ENCODE measurements around the gene ALKBH3.

Gene ALKBH3

GRCh38 chr11:43880640-43881159 is at the start of gene ALKBH3:
Gene ALKBH3 (plus strand): TSS chr11:43880831. CDS start chr11:43882653, 1,822 bp downstream.
- Mint-ChIP-seq H3K27me3 (peaks cover 26% of the 10 kb centered on the region), H3K4me3 (peak within 1 kb of the TSS; percentile 88), H3K4me1 (ENCODE audit: low read depth) (peaks cover 14% of the 10 kb centered on the region), H3K9me3 (peaks cover 8% of the 10 kb centered on the region), H3K27ac (peak within 1 kb of the TSS; percentile 88), H3K36me3 (ENCODE audit: low read depth) (peaks cover 46% of the 10 kb centered on the region)
- intact Hi-C loops (cut with micrococcal nuclease), result loop anchor here (1.0 to 5.0 kb wide), 4 partner anchors 93 to 236 kb away; partner anchors contain the start of genes ACCS and HSD17B12

- Mint-ChIP-seq H3K27ac (no peak overlapping the region), H3K27me3 (no peaks in the 10 kb centered on the region), H3K4me1 (ENCODE audit: low read depth) (peaks cover 16% of the 10 kb centered on the region), H3K36me3 (ENCODE audit: low read depth) (peaks cover 26% of the 10 kb centered on the region), H3K9me3 (no peaks in the 10 kb centered on the region), H3K4me3 (no peak overlapping the region)
- intact Hi-C loops (cut with micrococcal nuclease), result no loop called here
Measured at GRCh38 chr11:43830928-43831440, 49.6 kb upstream of the ALKBH3 start.

GRCh38 chr11:43832536-43832935 is 48.1 kb upstream of the ALKBH3 start:
- no peaks in the 10 kb centered on the region for H3K27me3 Mint-ChIP-seq
- H3K27ac Mint-ChIP-seq, result no peak overlapping the region
- H3K4me1 Mint-ChIP-seq (ENCODE audit: low read depth), result peaks cover 16% of the 10 kb centered on the region
- no peaks in the 10 kb centered on the region for H3K9me3 Mint-ChIP-seq
- intact Hi-C loops (cut with micrococcal nuclease), result no loop called here
- no peak overlapping the region for H3K4me3 Mint-ChIP-seq
- H3K36me3 Mint-ChIP-seq (ENCODE audit: low read depth), result peaks cover 33% of the 10 kb centered on the region

- Mint-ChIP-seq H3K9me3 (no peaks in the 10 kb centered on the region), H3K27ac (no peak overlapping the region), H3K36me3 (ENCODE audit: low read depth) (peaks cover 45% of the 10 kb centered on the region), H3K4me1 (ENCODE audit: low read depth) (peaks cover 16% of the 10 kb centered on the region), H3K27me3 (no peaks in the 10 kb centered on the region), H3K4me3 (no peak overlapping the region)
- intact Hi-C loops (cut with micrococcal nuclease), result no loop called here
Measured at GRCh38 chr11:43833657-43834073, 47.0 kb upstream of the ALKBH3 start.

GRCh38 chr11:43834286-43834685 is 46.3 kb upstream of the ALKBH3 start:
- H3K4me3 Mint-ChIP-seq, result no peak overlapping the region
- H3K27me3 Mint-ChIP-seq, result no peaks in the 10 kb centered on the region
- H3K36me3 Mint-ChIP-seq (ENCODE audit: low read depth), result peaks cover 51% of the 10 kb centered on the region
- intact Hi-C loops (cut with micrococcal nuclease), result no loop called here
- H3K9me3 Mint-ChIP-seq, result no peaks in the 10 kb centered on the region
- peaks cover 16% of the 10 kb centered on the region for H3K4me1 Mint-ChIP-seq (ENCODE audit: low read depth)
- no peak overlapping the region for H3K27ac Mint-ChIP-seq

- Mint-ChIP-seq H3K4me1 (ENCODE audit: low read depth) (peaks cover 16% of the 10 kb centered on the region), H3K27ac (no peak overlapping the region), H3K36me3 (ENCODE audit: low read depth) (peaks cover 58% of the 10 kb centered on the region), H3K4me3 (no peak overlapping the region), H3K9me3 (no peaks in the 10 kb centered on the region), H3K27me3 (no peaks in the 10 kb centered on the region)
- intact Hi-C loops (cut with micrococcal nuclease), result no loop called here
Measured at GRCh38 chr11:43835104-43835503, 45.5 kb upstream of the ALKBH3 start.

- H3K27me3 Mint-ChIP-seq, result no peaks in the 10 kb centered on the region
Measured at GRCh38 chr11:43837879-43838278, 42.8 kb upstream of the ALKBH3 start.

DNA sequence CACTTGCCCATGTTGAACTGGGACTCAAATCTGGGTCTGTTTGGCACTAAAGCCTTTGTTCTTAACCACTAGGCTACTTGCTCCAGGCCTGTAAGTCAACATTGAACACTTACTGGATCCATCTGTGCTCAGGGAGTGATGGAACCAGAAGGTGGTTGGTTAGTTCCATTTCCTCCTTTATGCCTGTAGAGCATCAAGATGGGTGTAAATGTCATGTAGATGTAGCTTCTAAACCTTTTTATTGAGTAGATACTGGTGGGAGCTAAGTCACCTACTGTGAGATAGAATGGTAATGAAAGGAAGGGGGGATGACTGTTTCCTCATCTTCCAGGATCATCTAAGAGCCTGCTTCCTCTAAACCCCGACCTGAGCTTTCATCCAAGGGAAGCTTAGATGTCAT is 38.6 kb upstream of the ALKBH3 start:
- intact Hi-C loops (cut with micrococcal nuclease), result no loop called here
- H3K9me3 Mint-ChIP-seq, result no peaks in the 10 kb centered on the region
- no peaks in the 10 kb centered on the region for H3K4me1 Mint-ChIP-seq (ENCODE audit: low read depth)
- H3K4me3 Mint-ChIP-seq, result no peak overlapping the region
- no peak overlapping the region for H3K27ac Mint-ChIP-seq
- peaks cover 64% of the 10 kb centered on the region for H3K36me3 Mint-ChIP-seq (ENCODE audit: low read depth)
- H3K27me3 Mint-ChIP-seq, result no peaks in the 10 kb centered on the region

More at GRCh38 chr11:43837879-43838278, 42.8 kb upstream of the ALKBH3 start:
- Mint-ChIP-seq H3K9me3 (no peaks in the 10 kb centered on the region), H3K27ac (no peak overlapping the region), H3K4me3 (no peak overlapping the region), H3K4me1 (ENCODE audit: low read depth) (peaks cover 8% of the 10 kb centered on the region), H3K36me3 (ENCODE audit: low read depth) (peaks cover 50% of the 10 kb centered on the region)
- intact Hi-C loops (cut with micrococcal nuclease), result no loop called here

- no peak overlapping the region for H3K4me3 Mint-ChIP-seq
- no peak overlapping the region for H3K27ac Mint-ChIP-seq
- intact Hi-C loops (cut with micrococcal nuclease), result no loop called here
- peaks cover 30% of the 10 kb centered on the region for H3K36me3 Mint-ChIP-seq (ENCODE audit: low read depth)
- no peaks in the 10 kb centered on the region for H3K4me1 Mint-ChIP-seq (ENCODE audit: low read depth)
- no peaks in the 10 kb centered on the region for H3K9me3 Mint-ChIP-seq
- H3K27me3 Mint-ChIP-seq, result no peaks in the 10 kb centered on the region
Measured at GRCh38 chr11:43845816-43846215, 34.8 kb upstream of the ALKBH3 start.

DNA sequence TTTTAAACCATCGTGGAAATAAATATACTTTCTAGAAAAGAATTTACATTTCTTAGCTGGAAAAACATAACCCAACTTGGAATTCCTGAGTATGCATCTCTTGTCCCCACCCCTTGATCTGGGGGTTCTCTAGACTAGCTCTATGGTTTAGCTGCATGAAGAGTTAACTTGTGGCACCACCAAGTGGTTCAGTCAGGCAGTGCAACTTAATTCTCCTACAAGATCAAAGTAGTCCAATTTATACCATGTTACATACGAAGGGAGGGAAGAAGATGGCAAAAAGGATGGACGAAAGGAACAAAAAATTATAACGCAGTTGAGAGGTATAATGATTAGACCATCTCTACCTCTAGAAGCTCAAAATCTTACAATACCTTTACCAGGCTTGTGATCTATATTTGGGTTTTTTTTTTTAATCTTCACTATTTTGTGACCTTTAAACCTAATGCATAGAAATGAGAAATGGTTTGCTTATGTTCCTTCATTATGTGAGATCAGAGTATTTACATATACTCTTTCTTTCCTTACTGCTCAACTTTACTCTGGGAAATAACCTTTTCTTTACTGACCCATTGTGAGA is 28.5 kb upstream of the ALKBH3 start:
- no peaks in the 10 kb centered on the region for H3K9me3 Mint-ChIP-seq
- intact Hi-C loops (cut with micrococcal nuclease), result loop anchor here (5.0 kb wide), 1 partner anchor 285 kb away; no protein-coding TSS in a partner anchor
- no peak overlapping the region for H3K4me3 Mint-ChIP-seq
- no peaks in the 10 kb centered on the region for H3K27me3 Mint-ChIP-seq
- peaks cover 31% of the 10 kb centered on the region for H3K36me3 Mint-ChIP-seq (ENCODE audit: low read depth)
- H3K27ac Mint-ChIP-seq, result no peak overlapping the region
- H3K4me1 Mint-ChIP-seq (ENCODE audit: low read depth), result no peaks in the 10 kb centered on the region

DNA sequence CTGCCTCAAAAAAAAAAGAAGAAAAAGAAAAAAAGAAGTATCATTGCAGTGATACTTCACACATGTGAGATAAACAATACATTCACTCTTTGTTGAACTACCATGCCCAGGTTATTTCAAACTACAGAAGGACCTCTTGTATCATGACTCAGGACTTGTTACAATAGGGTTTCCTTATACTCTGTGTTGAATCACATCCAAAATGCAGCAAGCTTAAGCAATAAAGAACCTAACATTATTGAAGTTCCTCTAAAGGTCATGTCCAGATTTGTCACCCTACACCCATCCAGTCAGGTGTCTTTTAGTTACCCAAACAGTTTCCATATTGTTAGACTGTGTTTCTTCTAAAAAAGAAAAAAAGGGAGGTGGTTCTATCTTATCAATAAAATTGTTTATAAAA is 26.9 kb upstream of the ALKBH3 start:
- Mint-ChIP-seq H3K9me3 (no peaks in the 10 kb centered on the region), H3K4me1 (ENCODE audit: low read depth) (no peaks in the 10 kb centered on the region), H3K27me3 (no peaks in the 10 kb centered on the region), H3K36me3 (ENCODE audit: low read depth) (peaks cover 35% of the 10 kb centered on the region), H3K27ac (no peak overlapping the region), H3K4me3 (no peak overlapping the region)
- intact Hi-C loops (cut with micrococcal nuclease), result loop anchor here (5.0 kb wide), 1 partner anchor 286 kb away; no protein-coding TSS in a partner anchor

GRCh38 chr11:43856993-43857392 is 23.6 kb upstream of the ALKBH3 start:
- no peak overlapping the region for H3K4me3 Mint-ChIP-seq
- H3K9me3 Mint-ChIP-seq, result peaks cover 10% of the 10 kb centered on the region
- H3K27ac Mint-ChIP-seq, result no peak overlapping the region
- peaks cover 35% of the 10 kb centered on the region for H3K36me3 Mint-ChIP-seq (ENCODE audit: low read depth)
- intact Hi-C loops (cut with micrococcal nuclease), result no loop called here
- no peaks in the 10 kb centered on the region for H3K27me3 Mint-ChIP-seq
- H3K4me1 Mint-ChIP-seq (ENCODE audit: low read depth), result no peaks in the 10 kb centered on the region

DNA sequence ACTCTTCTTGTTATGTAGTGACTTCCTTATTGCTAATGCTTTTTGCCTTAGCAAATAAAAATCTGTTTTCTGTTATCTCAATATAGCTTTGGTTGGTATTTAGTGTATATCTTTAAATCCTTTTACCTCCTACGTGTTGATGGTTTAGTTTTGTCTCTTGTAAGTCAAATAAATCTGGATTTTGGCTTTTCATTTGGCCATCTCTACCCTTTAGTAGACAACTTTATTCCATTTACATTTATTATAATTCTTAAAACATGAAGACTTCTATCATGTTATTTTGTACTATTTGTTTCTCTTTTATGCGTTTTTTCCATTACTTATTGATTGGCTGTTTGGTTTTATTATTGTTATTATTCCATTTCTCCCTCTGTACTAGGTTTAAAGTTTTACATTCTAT is 19.5 kb upstream of the ALKBH3 start:
- no peak overlapping the region for H3K4me3 Mint-ChIP-seq
- peaks cover 12% of the 10 kb centered on the region for H3K36me3 Mint-ChIP-seq (ENCODE audit: low read depth)
- intact Hi-C loops (cut with micrococcal nuclease), result no loop called here
- H3K9me3 Mint-ChIP-seq, result peaks cover 10% of the 10 kb centered on the region
- H3K27ac Mint-ChIP-seq, result no peak overlapping the region
- H3K4me1 Mint-ChIP-seq (ENCODE audit: low read depth), result no peaks in the 10 kb centered on the region
- H3K27me3 Mint-ChIP-seq, result peaks cover 16% of the 10 kb centered on the region

DNA sequence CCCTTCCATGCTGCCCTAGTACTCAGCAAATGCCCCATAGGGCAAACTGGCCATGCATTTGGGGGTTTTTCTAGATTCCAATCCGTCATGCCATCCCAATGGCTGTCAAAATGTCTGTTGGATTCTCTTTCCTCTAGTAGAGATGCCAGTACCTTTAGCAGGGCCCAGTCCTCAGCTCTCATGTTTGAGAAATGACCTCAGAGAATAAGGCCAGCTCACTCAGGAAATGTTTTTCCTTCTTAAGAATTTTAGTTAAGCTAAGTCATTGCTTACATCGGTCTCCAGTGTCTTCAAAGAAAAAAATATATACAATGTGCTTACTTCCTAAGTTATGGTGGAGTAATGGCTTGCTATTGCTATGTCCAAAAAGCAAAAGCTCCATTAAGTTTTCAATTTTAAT is 14.1 kb upstream of the ALKBH3 start:
- H3K27me3 Mint-ChIP-seq, result peaks cover 23% of the 10 kb centered on the region
- H3K9me3 Mint-ChIP-seq, result peaks cover 9% of the 10 kb centered on the region
- H3K27ac Mint-ChIP-seq, result no peak overlapping the region
- H3K36me3 Mint-ChIP-seq (ENCODE audit: low read depth), result no peaks in the 10 kb centered on the region
- H3K4me3 Mint-ChIP-seq, result no peak overlapping the region
- peaks cover 14% of the 10 kb centered on the region for H3K4me1 Mint-ChIP-seq (ENCODE audit: low read depth)
- intact Hi-C loops (cut with micrococcal nuclease), result no loop called here

Data from dendritic cell treated with granulocyte-macrophage colony-stimulating factor and Interleukin-4, amounts not matched to agents 40 ng/mL and 50 ng/mL, for 4 days (primary cell).